Stomach (tissue), 9 donors: ENCODE measurements around the gene FMN1. TPM values are rescaled to one million over a fixed set of nuclear protein-coding genes. Genes with fewer than 3 reads are reported as not detected.

Source experiments
- DNase-seq, 2 donors: peaks; one replicate each; pipeline versions ENCODE4 v3.0.0 to v3.0.0-alpha.2; 2013 to 2019
- H3K27ac ChIP-seq, 5 donors: fragments of 200-600 bp in 4 of 5; sonication (generic) in 4 of 5; one replicate each; pipeline ENCODE4 v1.5.1; 2013 to 2019; ENCODE audit warnings: mild to moderate bottlenecking in 1 of 5, moderate library complexity in 1 of 5
- H3K27me3 ChIP-seq, 3 donors: fragments of 200-600 bp; sonication (generic); one replicate each; pipeline ENCODE4 v1.5.1; 2017 to 2019; ENCODE audit warnings: mixed run types in 1 of 3
- H3K36me3 ChIP-seq, 4 donors: fragments of 200-600 bp; sonication (generic); 1 replicate in 3 of 4; 2 replicates in 1 of 4; pipeline ENCODE4 v1.5.1; 2016 to 2019
- H3K4me1 ChIP-seq, 4 donors: fragments of 200-600 bp; sonication (generic); one replicate each; pipeline ENCODE4 v1.5.1; 2016 to 2019
- H3K4me3 ChIP-seq, 4 donors: fragments of 200-600 bp; sonication (generic) in 3 of 4; one replicate each; pipeline ENCODE4 v1.5.1; 2016 to 2019; ENCODE audit warnings: mild to moderate bottlenecking in 1 of 4
- H3K9me3 ChIP-seq, 4 donors: fragments of 200-600 bp; sonication (generic); one replicate each; pipeline ENCODE4 v1.5.1; 2016 to 2019
- CTCF ChIP-seq, 7 experiments: fragments of 450-650 bp in 4 of 7; fragments of 200-600 bp in 3 of 7; sonication (generic) in 3 of 7; IDR thresholded peaks; one replicate each; pipeline ENCODE4 v1.5.1; 2016 to 2019; ENCODE audit warnings: antibody characterized with exemption in 7 of 7, control low read depth in 2 of 7, mild to moderate bottlenecking in 1 of 7
- EP300 ChIP-seq: sonication (generic); formaldehyde crosslinking; IDR thresholded peaks from one replicate; pipeline ENCODE4 v1.6.1; 2017; ENCODE audit warnings: antibody characterized with exemption
- POLR2A ChIP-seq, 4 donors: fragments of 450-650 bp; IDR thresholded peaks; one replicate each; pipeline ENCODE4 v1.6.1; 2016; ENCODE audit warnings: antibody characterized with exemption in 4 of 4, control low read depth in 2 of 4, mild to moderate bottlenecking in 1 of 4, moderate library complexity in 1 of 4
- POLR2AphosphoS5 ChIP-seq, 3 donors: sonication (generic); formaldehyde crosslinking; IDR thresholded peaks; one replicate each; pipeline ENCODE4 v1.6.1; 2016; ENCODE audit warnings: antibody characterized with exemption in 3 of 3
- WGBS, 5 donors: extraction: QIAGEN DNeasy Blood & Tissue Kit in 3 of 5; methylation state at CpG; one replicate each; pipeline versions ENCODE4 v1.1.5 to v1.1.7; 2013 to 2018; 5-methylcytosine and 5-hydroxymethylcytosine counted together
- intact Hi-C: fragments of 100-400 bp; cut with DNase I; formaldehyde crosslinking; loops from one replicate; pipeline ENCODE4 v1.15.1; 2023; ENCODE audit warnings: low total_unique reads
- polyA plus RNA-seq, 3 donors: library from polyadenylated mRNA; stranded (reverse); fragments of 200-250 nt; gene quantifications; one replicate each; pipeline ENCODE4 v1.2.3, GENCODE V29; 2013
- total RNA-seq, 5 donors: library from RNA; depleted of rRNA; stranded (reverse); fragments of >200 nt; gene quantifications; one replicate each; pipeline versions ENCODE4 v1.1.0 to v1.2.3, GENCODE V29; 2014 to 2016
- donor health status: healthy with polysubstance abuse.
- donor health status: Bipolar disorder and iron deficiency.
- donor health status: healthy.

FMN1 gene
- total and polyA plus RNA-seq, 8 donors, result 0.40 to 58.0 (median 22.9) TPM

- Histone ChIP-seq H3K27ac (no peak overlapping the region), H3K4me1 (peaks cover 0 to 11% (median 3%) of the 10 kb centered on the region in 4 donors), H3K36me3 (no peaks in the 10 kb centered on the region), H3K4me3 (no peak overlapping the region), H3K27me3 (no peaks in the 10 kb centered on the region), H3K9me3 (no peaks in the 10 kb centered on the region)
- intact Hi-C loops, result no loop called here
- DNase-seq, result peak; percentile 62 to 66
- no peak for TF ChIP-seq POLR2AphosphoS5 (IDR thresholded peaks at IDR 0.05)
- TF ChIP-seq CTCF (IDR thresholded peaks at IDR 0.05), result peak in 4 of 7 experiments; percentile 23 to 41 (median 35)
- TF ChIP-seq POLR2A (IDR thresholded peaks at IDR 0.05), result no peak
- WGBS, 5 donors, result 69 to 85% (median 74%) methylated on average over 3 of the region's 3 CpGs
Observed at GRCh38 chr15:33226559-33227181, 32.2 kb upstream of the FMN1 start.

DNA sequence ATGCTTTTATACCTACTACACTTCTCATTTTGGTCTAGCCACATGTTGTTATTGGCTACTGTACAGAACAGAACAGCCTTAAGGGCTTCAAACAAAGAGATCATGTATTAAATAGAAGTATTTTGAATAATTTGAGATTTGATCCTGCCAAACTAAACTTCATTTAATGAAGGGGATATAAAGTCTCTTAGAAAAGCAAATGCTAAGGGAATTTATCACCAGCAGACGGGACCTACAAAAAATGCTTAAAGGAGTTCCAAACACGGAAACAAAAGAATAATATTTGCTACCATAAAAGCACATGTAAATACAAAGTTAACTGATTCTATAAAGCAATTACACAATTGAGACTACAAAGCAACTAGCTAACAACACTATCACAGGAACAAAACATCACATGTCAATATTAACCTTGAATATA is 23.6 kb upstream of the FMN1 start:
- 27 to 65% (median 38%) methylated on average over 2 of the region's 2 CpGs for WGBS, 5 donors
- Histone ChIP-seq H3K4me3 (no peak overlapping the region), H3K27me3 (no peaks in the 10 kb centered on the region), H3K4me1 (no peaks in the 10 kb centered on the region), H3K9me3 (no peaks in the 10 kb centered on the region), H3K27ac (peak overlapping the region in 1 of 5 donors; percentile 8), H3K36me3 (no peaks in the 10 kb centered on the region)
- intact Hi-C loops, result no loop called here
- TF ChIP-seq EP300, result no peak
- no peak for DNase-seq

DNA sequence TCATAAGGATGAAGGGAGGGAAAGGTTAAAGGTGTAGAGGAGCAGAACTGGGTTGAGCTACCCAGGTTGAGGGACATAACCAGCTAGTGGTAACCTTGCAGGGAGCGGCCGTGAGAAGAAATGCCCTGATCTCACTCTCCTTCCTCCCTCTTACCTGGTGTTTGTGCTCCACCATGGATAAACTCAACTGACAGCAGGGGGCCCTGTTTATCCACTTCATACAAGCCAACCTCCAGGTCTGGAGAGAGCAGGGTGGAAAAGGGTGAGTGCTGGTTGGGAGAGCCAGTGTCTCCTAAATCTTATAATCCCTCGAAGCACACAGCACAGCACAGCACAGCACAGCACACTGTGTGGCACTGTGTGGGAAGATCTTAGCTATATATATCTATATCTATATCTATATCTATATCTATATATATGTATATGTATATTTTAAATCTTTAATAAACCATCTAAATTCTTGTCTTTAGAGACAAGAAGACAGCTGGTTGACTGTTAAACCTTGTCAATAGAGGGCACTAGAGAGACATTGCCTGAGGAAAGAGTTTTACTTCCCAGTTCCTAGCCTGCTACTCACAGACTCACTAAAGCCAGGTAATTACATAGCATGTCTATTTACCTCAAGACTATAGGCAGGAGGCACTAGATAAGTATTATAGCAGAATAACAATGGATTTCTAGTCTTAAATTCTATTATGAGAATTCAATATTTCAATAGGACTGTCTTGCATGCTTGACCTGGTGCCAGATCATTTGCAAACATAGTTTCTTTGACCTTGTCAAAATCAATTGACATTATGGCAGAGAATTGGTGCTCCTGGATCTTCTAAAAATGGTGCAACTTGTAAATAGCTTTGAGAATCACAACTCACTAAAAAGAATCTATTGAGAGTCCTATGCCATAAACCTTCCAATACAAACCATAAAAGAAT is 21.7 kb upstream of the FMN1 start:
- Histone ChIP-seq H3K9me3 (no peaks in the 10 kb centered on the region), H3K36me3 (no peaks in the 10 kb centered on the region), H3K27ac (no peak overlapping the region), H3K4me3 (no peak overlapping the region), H3K4me1 (no peaks in the 10 kb centered on the region), H3K27me3 (no peaks in the 10 kb centered on the region)
- intact Hi-C loops, result no loop called here
- 87 to 96% (median 94%) methylated on average over 1 to 3 of the region's 3 CpGs for WGBS, 5 donors
- peak in 3 of 7 experiments; percentile 12 to 31 (median 17) for TF ChIP-seq CTCF (IDR thresholded peaks at IDR 0.05)
- TF ChIP-seq EP300, result no peak
- DNase-seq, result peak in 1 of 2 donors; percentile 25

DNA sequence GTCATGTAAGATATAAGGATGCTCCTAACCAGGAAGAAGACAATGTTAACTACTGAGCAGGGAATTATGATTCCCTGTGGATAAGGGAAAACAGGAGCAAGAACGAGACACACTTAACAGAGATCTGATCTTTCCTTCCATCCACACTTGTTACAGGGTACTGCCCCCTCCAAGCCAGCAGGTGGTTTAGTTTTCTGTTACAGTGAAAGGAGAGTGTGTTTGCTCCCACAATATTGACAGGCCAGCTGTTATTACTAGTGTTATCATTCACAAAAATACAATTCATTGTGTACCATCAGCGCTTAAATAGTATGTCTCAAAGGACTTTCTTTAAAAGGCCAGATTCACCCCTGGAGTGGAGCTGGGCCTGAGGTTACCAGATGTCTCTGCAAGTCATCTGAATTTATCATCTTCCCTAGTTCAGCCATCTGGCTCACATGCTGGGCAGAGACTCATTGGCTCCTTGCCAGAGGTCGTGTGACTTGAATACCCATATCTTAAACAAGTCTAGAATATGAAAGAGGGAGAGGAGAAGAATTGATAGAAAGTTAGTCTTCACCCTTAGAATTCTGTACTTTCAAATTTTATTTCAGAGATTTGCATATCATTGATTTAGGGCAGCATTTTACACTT is 16.8 kb upstream of the FMN1 start:
- H3K36me3 ChIP-seq, result no peaks in the 10 kb centered on the region
- TF ChIP-seq POLR2AphosphoS5 (IDR thresholded peaks at IDR 0.05) (no peak), EP300 (no peak), CTCF (IDR thresholded peaks at IDR 0.05) (no peak), POLR2A (IDR thresholded peaks at IDR 0.05) (no peak)
- 28 to 50% (median 41%) methylated on average over 3 of the region's 3 CpGs for WGBS, 5 donors
- peak; percentile 40 to 55 for DNase-seq
- no peak overlapping the region for H3K27ac ChIP-seq
- H3K9me3 ChIP-seq, result no peaks in the 10 kb centered on the region
- H3K4me3 ChIP-seq, result no peak overlapping the region
- H3K27me3 ChIP-seq, result no peaks in the 10 kb centered on the region
- intact Hi-C loops, result no loop called here
- no peaks in the 10 kb centered on the region for H3K4me1 ChIP-seq
